Medulla oblongata (tissue), 1 donor: Measurements from ENCODE around the gene UBR1.
"Not testable (repeated sequence)": the region's sequence is repeated elsewhere in the genome, so short reads cannot be mapped to it uniquely, and the experiment has no call there.

Experiments
- DNase-seq: peaks from one replicate; pipeline ENCODE4 v3.0.0-alpha.2; 2015; ENCODE audit errors: extremely low spot score

The UBR1 gene

GRCh38 chr15:43105778-43106485 lies at the start of gene UBR1:
TSS of gene UBR1 (minus strand) at chr15:43106038. CDS start at chr15:43106022, 16 bp downstream.
- DNase-seq: peak; percentile 95

DNA sequence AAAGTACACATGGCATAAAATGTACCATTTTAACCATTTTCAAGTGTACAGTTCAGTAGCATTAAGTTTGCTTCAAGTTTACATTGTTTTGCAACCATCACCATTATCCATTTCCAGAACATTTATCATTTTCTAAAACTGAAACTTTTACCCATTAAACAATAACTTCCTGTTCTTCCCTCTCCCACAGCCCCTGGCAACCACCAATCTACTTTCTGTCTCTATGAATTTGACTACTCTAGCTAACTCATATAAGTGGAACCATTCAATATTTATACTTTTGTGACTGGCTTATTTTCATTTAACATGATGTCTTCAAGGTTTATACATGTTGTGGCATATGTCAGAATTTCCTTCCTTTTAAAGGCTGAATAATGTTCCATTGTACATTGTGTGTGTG lies 47.4 kb upstream of the UBR1 start:
- DNase-seq: no peak

DNA sequence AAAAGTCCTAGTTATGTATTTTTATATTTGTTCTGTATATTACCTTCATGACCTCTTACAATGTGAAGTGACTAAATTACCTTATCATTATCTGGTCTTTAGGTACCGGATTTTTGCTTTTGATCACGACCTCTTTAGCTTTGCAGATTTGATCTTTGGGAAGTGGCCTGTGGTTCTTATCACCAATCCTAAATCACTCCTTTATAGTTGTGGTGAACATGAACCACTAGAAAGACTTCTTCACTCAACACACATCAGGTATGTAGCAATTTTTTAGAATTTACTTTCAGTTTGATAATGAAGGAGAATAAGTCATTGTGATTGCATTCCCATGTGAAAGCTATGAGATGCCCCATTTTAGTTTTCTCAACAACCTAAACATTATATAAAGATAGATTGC lies 45.9 kb upstream of the UBR1 start:
- DNase-seq: no peak

GRCh38 chr15:43150191-43150929 lies 44.5 kb upstream of the UBR1 start:
- DNase-seq: no peak

DNA sequence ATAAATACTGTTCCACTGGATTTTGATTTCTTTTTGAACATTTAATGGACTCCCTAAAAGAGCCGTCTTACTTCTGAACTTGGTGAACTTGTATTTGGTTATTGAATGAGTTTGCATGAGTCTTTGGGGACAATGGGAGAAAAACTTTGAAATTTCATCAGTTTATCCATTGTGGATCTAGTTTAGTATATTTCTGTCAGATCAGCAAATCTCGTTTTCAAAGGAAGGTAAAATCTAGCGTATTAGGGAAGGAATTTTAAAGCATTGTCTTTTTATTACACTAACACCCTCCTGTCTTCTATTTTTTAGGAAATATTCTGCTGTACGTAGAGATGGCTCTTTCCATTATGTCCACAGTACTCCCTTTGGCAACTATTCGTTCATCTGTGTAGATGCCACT lies 40.3 kb upstream of the UBR1 start:
- no peak for DNase-seq

DNA sequence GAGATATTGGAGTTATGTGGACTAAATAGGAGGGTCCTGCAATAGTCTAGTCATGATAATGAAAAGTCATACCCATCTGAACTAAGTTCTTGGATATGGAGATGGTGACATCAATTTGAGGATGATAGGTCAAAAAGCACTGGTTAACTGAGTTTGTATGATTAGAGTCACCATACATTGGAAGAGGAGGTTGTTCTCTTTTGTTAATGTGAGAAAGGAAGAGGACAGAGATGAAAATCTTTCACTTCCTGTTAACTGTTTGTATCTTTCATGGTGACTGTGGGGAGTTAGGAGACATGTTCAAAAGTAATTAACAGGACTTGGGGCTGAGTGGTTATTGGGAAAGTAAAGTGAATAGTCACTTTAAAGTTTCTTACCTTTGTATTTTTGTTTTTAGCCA lies 38.7 kb upstream of the UBR1 start:
- no peak for DNase-seq

DNA sequence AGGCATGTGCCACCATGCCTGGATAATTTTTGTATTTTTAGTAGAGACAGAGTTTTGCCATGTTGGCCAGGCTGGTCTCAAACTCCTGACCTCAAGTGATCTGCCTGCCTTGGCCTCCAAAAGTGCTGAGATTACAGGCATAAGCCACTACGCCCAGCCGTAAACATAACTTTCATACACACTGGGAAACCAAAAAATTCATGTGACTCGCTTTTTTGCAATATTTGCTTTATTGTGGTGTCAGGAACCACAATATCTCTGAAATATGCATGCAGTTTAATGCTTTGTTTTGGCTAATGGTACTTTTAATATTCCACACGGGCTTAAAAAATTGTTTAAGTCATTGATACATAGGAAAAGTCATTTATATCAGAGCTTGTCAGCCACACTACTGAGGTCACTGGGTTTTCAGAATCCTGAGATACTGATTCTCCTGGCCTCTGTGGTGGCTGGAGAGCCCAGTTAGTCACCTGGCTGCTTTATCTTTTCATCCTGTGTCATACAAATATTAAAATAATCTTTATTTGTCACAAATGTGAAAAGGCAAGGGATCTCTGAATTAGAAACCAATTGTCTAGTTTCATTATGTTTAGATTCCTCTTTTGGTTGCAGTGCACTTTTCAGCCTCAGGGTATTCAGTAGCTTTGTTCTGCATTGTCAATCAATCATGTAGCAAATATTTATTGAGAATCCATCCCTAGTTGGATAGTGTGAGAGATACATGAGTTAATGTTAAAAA lies 37.5 kb upstream of the UBR1 start:
- DNase-seq: no peak

GRCh38 chr15:43135351-43135750 lies 29.5 kb upstream of the UBR1 start:
- no peak for DNase-seq

DNA sequence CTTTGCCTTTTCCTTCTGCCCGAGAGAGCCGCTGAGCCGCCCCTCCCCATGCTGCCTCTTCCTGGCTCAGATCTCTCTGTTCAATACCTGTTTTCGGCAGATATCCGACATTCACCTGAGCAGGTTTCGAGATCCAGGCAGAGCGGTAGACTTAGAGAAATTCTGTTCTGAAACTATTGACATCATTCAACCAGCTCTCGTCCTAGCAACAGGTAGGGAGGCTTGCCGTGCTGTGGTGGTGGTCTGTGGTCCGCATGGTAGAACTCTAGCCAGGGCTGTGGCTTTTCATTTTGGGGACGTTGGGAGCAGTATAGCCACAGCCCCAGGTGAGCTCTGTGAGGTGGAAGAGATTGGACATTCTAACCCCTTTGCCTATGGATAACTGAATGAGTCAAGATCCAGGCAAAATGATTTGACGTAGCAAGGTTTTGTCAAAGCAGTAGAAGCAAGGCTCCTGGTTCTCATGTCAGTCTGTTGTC lies 28.4 kb upstream of the UBR1 start:
- DNase-seq: peak; percentile 8

DNA sequence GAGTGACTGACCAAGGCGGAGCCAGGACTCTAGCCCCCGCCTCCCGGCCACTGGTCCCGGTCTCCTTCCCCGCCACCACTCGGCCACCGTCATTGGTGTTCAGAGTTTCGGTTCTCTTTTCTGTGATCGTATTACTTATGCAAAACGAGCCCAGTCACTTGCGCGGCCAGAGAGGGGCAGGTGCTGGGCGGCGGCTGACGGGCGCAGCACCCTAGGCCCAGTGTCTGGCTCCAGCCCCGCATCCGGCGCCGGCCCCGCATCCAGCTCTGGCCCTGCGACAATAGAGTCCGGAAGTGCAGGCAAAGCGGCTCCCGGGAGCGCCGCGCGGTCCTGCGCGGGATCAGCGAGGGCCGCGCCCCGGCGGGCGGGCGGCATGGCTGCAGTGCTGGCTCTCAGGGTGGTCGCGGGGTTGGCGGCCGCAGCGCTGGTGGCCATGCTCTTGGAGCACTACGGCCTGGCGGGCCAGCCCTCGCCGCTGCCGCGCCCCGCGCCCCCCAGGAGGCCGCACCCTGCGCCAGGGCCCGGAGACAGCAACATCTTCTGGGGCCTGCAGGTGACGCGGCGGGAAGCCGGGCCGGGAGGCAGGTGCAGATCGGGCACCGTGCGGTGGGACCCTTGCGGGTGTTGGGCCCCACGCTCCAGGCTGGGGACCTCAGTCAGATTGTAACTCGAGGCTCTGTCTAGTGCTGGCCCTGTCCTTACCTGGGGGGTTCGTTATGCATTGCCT lies 27.8 kb upstream of the UBR1 start, which contains the start of gene TMEM62:
TMEM62 (plus strand) TSS at position 157 of the 727 bp plus-strand sequence; CDS start at position 374, 217 bp downstream.
- peak; percentile 86 for DNase-seq

- no peak for DNase-seq
These were observed 27.1 kb upstream of the UBR1 start for GRCh38 chr15:43132830-43133429.

- no peak for DNase-seq
These were observed 23.1 kb upstream of the UBR1 start for GRCh38 chr15:43128980-43129335.

GRCh38 chr15:43128174-43128979 lies 22.5 kb upstream of the UBR1 start:
- DNase-seq: not testable (repeated sequence)

GRCh38 chr15:43127752-43128151 lies 21.9 kb upstream of the UBR1 start:
- DNase-seq: no peak

- no peak for DNase-seq
These were observed 20.5 kb upstream of the UBR1 start for GRCh38 chr15:43126356-43126755.

DNA sequence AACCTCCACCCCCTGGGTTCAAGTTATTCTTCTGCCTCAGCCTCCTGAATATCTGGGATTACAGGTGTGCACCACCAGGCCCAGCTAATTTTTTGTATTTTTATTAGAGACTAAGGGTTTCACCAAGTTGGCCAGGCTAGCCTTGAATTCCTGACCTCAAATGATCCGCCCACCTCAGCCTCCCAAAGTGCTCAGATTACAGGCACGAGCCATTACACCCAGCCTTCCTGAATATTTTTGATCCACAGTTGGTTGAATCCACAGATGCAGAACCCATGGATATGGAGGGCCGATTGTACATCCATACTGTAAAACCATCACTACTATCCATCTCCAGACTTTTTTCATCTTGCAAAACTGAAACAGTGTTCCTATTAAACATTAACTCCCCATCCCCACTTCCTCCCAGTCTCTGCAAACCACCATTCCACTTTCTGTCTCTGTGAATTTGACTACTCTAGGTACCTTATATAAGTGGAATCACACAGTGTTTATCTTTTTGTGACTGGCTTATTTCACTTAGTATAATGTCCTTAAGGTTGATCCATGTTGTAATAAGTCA lies 19.3 kb upstream of the UBR1 start:
- no peak for DNase-seq

DNA sequence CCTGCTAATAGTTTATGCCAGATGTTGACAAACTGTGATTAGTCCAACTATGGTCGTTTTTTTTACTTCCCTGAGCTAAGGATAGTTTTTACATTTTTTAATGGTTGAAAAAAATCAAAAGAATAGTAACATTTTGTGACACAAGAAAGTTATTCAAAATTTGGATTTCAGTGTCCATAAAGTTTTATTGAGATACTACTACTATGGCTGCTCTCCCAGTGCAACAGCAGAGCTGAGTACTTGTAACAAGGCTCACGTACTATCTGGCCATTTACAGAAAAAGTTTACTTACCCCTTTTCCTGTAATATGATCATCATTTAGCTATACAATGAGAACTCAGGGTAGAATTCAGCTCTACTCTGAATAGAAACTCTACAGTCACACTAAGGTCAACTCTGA lies 16.0 kb upstream of the UBR1 start:
- DNase-seq: no peak

DNA sequence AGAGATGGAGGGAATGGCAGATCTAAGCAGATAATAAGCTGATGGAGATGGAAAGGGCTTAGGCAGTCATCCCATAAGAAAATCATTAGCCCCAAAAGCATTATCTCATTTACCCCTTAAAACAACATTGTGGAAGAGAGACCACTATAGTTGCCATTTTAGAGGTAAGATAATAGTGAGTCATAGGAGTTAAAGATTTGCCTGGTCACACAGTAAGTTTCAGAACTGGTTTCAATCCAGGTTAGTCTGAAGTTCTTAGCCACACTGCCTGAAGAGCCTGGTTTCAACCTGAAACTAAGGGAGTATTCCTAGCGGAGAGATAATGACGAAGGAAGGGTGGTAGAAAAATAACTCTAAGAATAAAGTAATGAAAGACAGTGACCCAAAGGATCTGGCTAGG lies 13.0 kb upstream of the UBR1 start:
- DNase-seq: no peak

DNA sequence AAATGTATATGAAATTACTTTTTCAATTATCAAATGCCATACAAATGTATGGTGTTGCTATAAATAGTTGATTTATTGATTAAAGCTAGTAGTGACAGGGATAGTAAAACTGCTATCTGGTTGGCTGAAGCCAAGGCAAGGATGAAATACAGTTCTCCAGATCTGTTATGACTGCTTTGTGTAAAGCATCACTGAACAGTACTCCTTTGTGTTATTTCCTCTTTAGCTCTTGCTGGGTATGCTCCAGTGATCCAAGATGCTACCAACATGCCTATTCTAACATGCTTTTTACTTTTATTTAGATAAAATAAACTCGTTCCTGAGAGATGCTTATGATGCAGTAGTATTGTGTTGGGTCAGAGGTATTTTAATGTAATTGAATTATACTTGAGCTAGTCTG lies 12.4 kb upstream of the UBR1 start:
- DNase-seq: no peak

- no peak for DNase-seq
These were observed 5.5 kb upstream of the UBR1 start for GRCh38 chr15:43111354-43111753.
